Left renal cortex interstitium (tissue), 4 donors: Measurements from ENCODE around the gene DDA1. TPM values are rescaled to one million over a fixed set of nuclear protein-coding genes. Genes with fewer than 3 reads are reported as not detected.
"Not testable (repeated sequence)": the region's sequence is repeated elsewhere in the genome, so short reads cannot be mapped to it uniquely, and the experiment has no call there.

ENCODE experiments used
- DNase-seq, 4 donors: peaks; one replicate each; pipeline ENCODE4 v3.0.0-alpha.2; 2013; ENCODE audit warnings: low read depth in 4 of 4, low spot score in 2 of 4, missing footprints in 1 of 4
- polyA plus RNA-seq, 4 donors: library from polyadenylated mRNA; unstranded; fragments of 120-200 nt; gene quantifications; one replicate each; pipeline ENCODE4 v1.2.1, GENCODE V29; 2013; ENCODE audit not compliant: insufficient read length in 4 of 4

The DDA1 gene
- polyA plus RNA-seq, 4 donors = 31.3 to 48.7 (median 42.8) TPM

- DNase-seq = no peak
Measured at GRCh38 chr19:17286263-17286662, 23.1 kb upstream of the DDA1 start.

DNA sequence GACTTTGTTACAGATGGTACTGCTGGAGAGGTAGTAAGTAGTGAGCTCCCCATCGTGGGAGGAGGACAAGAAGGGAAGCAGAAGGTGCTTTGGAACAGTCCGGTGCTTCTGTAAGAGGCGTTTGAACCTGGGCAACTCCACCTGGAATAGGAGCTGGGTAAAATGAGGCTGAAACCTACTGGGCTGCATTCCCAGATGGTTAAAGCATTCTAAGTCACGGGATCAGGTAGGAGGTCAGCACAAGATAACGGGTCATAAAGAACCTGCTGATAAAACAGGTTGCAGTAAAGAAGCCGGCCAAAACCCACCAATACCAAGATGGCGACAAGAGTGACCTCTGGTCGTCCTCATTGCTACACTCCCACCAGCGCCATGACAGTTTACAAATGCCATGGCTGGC lies 22.6 kb upstream of the DDA1 start:
- DNase-seq = no peak

GRCh38 chr19:17289489-17289888 lies 19.9 kb upstream of the DDA1 start:
- DNase-seq = peak in 1 of 4 donors; percentile 57

GRCh38 chr19:17292301-17293074 lies 16.9 kb upstream of the DDA1 start:
- peak in 1 of 4 donors; percentile 58 for DNase-seq

DNA sequence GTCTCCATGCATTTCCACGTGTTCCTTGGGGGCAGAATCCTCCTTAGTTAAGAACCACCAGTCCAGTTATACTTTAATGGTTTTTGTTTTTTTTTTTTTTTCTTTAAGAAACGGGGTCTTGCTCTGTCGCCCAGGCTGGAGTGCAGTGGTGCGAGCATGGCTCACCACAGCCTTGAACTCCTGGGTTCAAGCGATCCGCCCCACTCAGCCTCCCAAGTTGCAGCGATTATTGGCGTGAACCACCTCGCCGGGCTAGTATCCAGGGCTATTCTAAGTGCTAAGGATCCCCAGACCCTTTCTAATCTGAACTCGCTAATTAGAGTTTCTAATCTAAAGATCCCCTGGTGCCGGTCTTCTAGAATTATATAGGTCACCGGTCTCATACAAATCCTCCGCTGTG lies 15.8 kb upstream of the DDA1 start:
- DNase-seq = no peak

GRCh38 chr19:17294051-17294891 lies 15.1 kb upstream of the DDA1 start:
- no peak for DNase-seq

DNA sequence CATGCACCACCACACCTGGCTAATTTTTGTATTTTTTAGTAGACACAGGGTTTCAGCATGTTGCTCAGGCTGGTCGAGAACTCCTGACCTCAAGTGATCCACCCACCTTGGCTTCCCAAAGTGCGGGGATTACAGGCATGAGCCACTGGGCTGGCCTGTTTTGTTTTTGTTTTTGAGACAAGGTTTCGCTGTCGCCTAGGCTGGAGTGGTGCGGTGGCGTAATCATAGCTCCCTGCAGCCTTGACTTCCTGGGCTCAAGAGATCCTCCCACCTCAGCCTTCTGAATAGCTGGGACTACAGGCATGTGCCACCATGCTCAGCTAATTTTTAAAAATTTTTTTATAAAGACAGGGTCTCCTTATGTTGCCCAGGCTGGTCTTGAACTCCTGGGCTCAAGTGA lies 13.8 kb upstream of the DDA1 start:
- not testable (repeated sequence) for DNase-seq

- DNase-seq = no peak
Measured at GRCh38 chr19:17296273-17296672, 13.1 kb upstream of the DDA1 start.

GRCh38 chr19:17296976-17297375 lies 12.4 kb upstream of the DDA1 start:
- DNase-seq = no peak

DNA sequence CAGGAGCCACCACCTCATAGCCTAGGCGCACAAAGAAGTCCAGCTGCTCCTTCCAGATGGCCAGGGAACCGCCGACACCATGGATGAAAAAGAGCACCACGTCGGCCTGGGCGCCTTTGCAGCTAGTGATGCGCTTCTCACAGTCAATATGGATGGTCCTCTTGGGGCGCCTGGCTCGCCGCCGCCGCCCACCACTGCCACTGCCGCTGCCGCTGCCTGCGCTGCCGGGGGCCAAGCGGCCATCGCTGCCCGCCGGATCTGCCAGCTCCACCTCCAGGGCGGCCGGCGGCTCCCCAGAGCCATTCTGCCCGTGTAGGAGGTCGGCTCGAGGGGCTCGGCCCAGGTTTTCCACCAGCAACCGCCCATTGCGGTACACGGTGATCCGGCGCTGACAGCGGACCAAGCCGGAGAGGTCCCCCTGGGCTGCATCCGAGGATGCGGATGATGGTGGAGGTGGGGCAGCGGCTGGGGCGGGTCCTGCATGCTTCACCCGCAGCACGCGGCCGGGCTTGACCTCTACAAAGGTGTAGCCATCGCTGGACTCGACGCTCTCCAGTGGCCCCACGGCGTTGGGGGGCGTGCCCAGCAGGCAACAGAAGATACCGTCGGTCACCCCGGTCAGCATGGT lies 8.3 kb upstream of the DDA1 start:
- no peak for DNase-seq

DNA sequence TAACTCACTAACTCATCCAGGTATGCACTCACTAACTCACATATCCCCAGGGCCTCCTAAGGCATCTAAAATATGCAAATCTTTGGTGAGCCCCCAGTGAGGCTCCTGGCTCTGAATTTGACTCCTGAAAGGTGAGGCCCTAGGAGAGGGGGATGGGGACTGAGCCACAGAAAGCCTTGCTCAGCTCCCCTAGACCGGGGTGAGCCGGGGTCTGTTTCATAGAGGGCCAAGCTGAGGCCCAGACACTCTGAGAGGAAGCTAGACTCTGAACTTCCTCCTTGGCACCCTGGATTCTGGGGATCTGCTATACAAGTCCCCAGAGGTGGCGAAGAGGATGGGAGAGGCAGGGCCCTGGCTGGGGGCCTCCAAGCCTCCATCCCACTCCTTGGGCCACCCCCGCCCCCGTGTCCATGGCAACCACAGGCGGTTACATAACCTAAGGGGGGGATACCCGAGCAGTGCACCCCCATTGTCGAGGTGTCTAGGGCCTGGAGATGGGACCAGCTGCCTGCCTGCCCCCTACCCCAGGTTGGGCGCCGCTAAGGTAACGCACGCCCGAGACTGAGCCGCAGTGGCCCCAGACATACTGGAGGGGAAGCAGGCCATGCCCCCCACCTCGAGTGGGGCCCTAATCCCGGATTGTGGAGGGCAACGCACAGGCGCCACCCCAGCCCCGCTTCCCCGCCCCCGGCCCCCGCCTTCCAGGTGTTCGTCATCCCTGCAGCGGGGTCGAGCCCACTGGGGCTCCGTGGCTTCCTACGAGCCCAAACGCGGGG lies 6.8 kb upstream of the DDA1 start:
- no peak for DNase-seq

- peak; percentile 62 to 92 (median 84) for DNase-seq
Measured at GRCh38 chr19:17303167-17303939, 6.0 kb upstream of the DDA1 start, which contains the start of gene ABHD8. Gene ABHD8 (minus strand): TSS chr19:17303425. CDS start chr19:17301616, 1,809 bp downstream.

- no peak for DNase-seq
Measured at GRCh38 chr19:17303940-17304267, 5.5 kb upstream of the DDA1 start.

DNA sequence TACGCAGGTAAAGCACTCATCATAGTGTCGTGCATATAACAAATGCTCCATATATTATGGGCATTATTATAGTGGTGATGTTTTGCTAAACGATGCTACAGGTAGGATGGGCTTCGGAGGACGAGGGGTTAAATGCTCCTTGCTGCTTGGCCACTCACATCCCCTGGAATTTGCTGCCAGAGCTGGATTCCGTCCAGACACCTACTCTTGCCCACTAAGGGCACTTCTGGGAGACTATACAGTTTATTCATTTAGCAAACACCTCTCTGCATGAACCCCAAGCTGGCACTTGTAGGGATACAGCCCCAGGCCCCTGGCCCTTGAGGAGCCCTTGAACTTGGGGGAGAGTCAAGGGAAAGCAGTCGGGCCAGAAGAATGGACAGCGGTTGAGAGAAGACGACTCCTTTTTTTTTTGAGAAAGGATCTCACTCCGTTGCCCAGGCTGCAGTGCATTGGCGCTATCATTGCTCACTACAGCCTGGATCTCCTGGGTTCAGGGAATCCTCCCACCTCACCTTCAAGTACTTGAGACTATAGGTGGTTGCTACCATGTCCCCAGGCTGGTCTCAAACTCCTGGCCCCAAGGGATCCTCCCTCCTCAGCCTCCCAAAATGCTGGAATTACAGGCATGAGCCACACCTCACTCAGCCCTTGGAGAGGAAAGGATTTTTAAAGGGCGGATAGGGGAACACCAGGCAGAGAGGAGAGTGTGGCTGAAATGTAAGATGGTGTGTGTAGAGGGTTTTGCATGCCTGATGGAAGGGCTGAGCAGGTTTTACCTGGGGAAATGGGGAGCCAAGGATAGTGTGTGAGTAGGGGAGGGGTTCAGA lies 4.8 kb upstream of the DDA1 start:
- DNase-seq = no peak

GRCh38 chr19:17305216-17305516 lies 4.2 kb upstream of the DDA1 start:
- DNase-seq = no peak

GRCh38 chr19:17305517-17306284 lies 3.7 kb upstream of the DDA1 start, which contains the start of gene MRPL34:
Gene MRPL34 (plus strand): TSS chr19:17305872. CDS start chr19:17305893, 21 bp downstream.
- DNase-seq = peak; percentile 90 to 97 (median 93)

DNA sequence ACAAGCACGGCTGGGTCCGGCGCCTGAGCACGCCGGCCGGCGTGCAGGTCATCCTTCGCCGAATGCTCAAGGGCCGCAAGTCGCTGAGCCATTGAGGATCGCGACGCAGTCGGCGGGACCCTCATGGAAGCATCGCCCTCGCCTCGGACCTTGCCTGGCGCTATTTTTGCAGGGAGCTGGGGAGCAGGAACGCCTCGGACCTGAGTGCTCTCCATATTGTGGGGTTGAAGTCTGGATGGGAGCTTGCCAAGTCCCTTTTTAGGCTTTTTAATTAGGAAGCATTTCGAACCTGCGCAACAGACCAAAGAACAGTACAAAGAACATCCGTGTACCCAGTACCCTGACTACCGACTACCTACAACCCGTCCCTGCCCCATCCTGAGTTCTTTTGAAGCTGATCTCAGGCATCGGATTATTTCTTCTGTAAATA lies 3.1 kb upstream of the DDA1 start:
- no peak for DNase-seq

GRCh38 chr19:17307876-17308377 lies 1.4 kb upstream of the DDA1 start:
- no peak for DNase-seq
